A673 (cell line): ENCODE results near the gene GSC.

ENCODE experiments used
- EZH2 ChIP-seq: fragments of 200-600 bp; sonication (generic); IDR thresholded peaks from 2 replicates; pipeline ENCODE4 v1.6.1; 2017; ENCODE audit warnings: borderline replicate concordance, low read depth, mild to moderate bottlenecking, mixed read lengths, antibody characterized with exemption, low read length; ENCODE audit not compliant: poor library complexity, severe bottlenecking
- TF ChIP-seq, protein P1 (sequence below): fragments of 300-800, 200-600 bp; sonication (generic); conservative IDR thresholded peaks from 2 replicates; pipeline ENCODE4 v1.5.1; 2017; ENCODE audit warnings: low read depth, mild to moderate bottlenecking, antibody characterized with exemption, low read length, moderate library complexity, mixed read lengths

DNA sequence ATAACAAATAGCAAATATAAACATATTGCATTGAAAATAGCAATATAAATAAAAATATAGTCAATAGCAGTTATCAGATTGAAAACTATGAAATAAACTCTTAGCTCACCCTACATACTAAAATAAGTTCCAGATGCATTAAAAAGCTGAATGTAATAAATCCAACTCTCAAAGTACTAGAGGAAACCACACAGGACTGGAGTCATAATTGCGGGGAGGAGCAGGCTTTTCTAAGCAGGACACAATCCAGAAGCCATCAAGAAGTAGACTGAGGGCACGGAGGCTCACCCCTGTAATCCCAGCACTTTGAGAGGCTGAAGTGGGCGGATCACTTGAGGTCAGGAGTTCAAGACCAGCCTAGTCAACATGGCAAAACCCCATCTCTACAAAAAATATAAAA lies 22.2 kb downstream of the GSC start:
- TF ChIP-seq, protein P1, sequence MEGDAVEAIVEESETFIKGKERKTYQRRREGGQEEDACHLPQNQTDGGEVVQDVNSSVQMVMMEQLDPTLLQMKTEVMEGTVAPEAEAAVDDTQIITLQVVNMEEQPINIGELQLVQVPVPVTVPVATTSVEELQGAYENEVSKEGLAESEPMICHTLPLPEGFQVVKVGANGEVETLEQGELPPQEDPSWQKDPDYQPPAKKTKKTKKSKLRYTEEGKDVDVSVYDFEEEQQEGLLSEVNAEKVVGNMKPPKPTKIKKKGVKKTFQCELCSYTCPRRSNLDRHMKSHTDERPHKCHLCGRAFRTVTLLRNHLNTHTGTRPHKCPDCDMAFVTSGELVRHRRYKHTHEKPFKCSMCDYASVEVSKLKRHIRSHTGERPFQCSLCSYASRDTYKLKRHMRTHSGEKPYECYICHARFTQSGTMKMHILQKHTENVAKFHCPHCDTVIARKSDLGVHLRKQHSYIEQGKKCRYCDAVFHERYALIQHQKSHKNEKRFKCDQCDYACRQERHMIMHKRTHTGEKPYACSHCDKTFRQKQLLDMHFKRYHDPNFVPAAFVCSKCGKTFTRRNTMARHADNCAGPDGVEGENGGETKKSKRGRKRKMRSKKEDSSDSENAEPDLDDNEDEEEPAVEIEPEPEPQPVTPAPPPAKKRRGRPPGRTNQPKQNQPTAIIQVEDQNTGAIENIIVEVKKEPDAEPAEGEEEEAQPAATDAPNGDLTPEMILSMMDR = no peak
- TF ChIP-seq EZH2 = no peak
